Gastroesophageal sphincter (tissue), 3 donors: ENCODE data around the gene MYO1G.

ENCODE experiments used
- CTCF ChIP-seq, 4 experiments: fragments of 200-600 bp in 2 of 4; fragments of 450-650 bp in 2 of 4; sonication (generic) in 1 of 4; IDR thresholded peaks; one replicate each; pipeline ENCODE4 v1.5.1; 2017 to 2019; ENCODE audit warnings: antibody characterized with exemption in 4 of 4, mild to moderate bottlenecking in 2 of 4, moderate library complexity in 2 of 4
- POLR2AphosphoS5 ChIP-seq: sonication (generic); formaldehyde crosslinking; IDR thresholded peaks from one replicate; pipeline ENCODE4 v1.6.1; 2017; ENCODE audit warnings: antibody characterized with exemption

- TF ChIP-seq CTCF (IDR thresholded peaks at IDR 0.05) (no peak), POLR2AphosphoS5 (no peak)
Measured at GRCh38 chr7:45020915-45021314, 42.1 kb upstream of the MYO1G start.
